Measurements from ENCODE around the gene FOXN3.

- TF ChIP-seq POLR2A (IDR thresholded peaks at IDR 0.05; ENCODE audit: low read length) (no peak), GATA1 (IDR thresholded peaks at IDR 0.05; ENCODE audit: low read depth, low read length) (no peak)
These were observed 218.3 kb downstream of the FOXN3 start for GRCh38 chr14:89198544-89199329.

Data from erythroblast (primary cell).